Memory B cell (primary cell): Measurements from ENCODE around the gene SYT1.
A peak's percentile ranks its signal among the peaks of the same experiment; 100 is the strongest.
"Not testable (repeated sequence)": the region's sequence is repeated elsewhere in the genome, so short reads cannot be mapped to it uniquely, and the experiment has no call there.

ENCODE experiments used
- ATAC-seq: fragments of 150-1000 bp; cut with Tn5 transposase; 2 replicates; pipeline ENCODE4 v1.10.0; 2021; ENCODE audit warnings: low read depth, mild to moderate bottlenecking, moderate library complexity
- DNase-seq, 2 donors: peaks; one replicate each; pipeline ENCODE4 v3.0.0; 2022; ENCODE audit warnings: low spot score in 2 of 2
- H3K27ac Mint-ChIP-seq: one replicate; pipeline ENCODE4 v1.8.0; 2022; ENCODE audit warnings: mild to moderate bottlenecking, moderate library complexity, mixed read lengths
- H3K27me3 Mint-ChIP-seq: one replicate; pipeline ENCODE4 v1.8.0; 2022; ENCODE audit warnings: mixed read lengths
- H3K36me3 Mint-ChIP-seq: one replicate; pipeline ENCODE4 v1.8.0; 2022; ENCODE audit warnings: mild to moderate bottlenecking, mixed read lengths
- H3K4me1 Mint-ChIP-seq: one replicate; pipeline ENCODE4 v1.8.0; 2022; ENCODE audit warnings: mixed read lengths
- H3K4me3 Mint-ChIP-seq: one replicate; pipeline ENCODE4 v1.8.0; 2022; ENCODE audit warnings: mild to moderate bottlenecking, moderate library complexity, mixed read lengths
- H3K9me3 Mint-ChIP-seq: one replicate; pipeline ENCODE4 v1.8.0; 2022; ENCODE audit warnings: mixed read lengths

SYT1 gene

DNA sequence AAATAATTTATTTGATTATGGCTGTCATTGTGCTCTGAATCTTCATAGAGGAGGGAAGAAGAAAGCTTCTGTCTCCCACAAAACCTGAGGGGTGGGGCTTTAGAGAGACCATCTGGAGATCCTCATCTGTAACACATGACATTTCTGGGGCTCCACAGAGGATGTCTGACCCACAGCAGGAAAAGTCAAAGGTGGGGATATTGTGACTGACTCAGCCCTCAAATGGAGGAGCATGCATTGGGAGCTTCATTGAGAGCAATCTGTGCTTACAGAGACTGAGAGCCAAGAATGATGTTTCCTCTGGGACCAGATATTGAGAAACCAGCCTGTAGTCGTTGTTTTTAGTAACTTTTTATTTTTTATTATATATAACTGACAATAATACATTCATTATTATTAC is 158.7 kb downstream of the SYT1 start:
- Mint-ChIP-seq H3K36me3 (no peaks in the 10 kb centered on the region), H3K4me1 (no peaks in the 10 kb centered on the region), H3K9me3 (no peaks in the 10 kb centered on the region), H3K27ac (no peak overlapping the region), H3K27me3 (no peaks in the 10 kb centered on the region), H3K4me3 (no peak overlapping the region)
- DNase-seq = no peak
- ATAC-seq = no peak

DNA sequence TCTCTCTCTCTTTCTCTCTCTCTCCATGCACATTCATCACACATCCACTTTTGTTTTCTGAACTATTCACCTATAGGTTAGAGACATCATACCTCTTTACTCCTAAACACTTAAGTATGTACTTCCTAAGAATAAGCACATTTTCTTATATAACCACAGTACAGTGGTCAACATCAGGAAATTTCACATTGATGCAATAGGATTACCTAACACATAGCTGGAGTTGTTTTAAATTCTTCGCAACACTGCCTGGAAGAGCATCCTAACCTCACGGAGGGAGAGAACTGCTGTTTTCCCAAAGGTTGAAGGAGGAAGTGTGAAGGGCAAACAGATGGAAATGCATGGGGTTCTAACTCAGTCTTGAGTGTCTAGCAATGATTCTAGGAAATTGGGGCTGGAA is 159.2 kb downstream of the SYT1 start:
- DNase-seq (no peak), ATAC-seq (no peak)
- Mint-ChIP-seq H3K4me3 (no peak overlapping the region), H3K9me3 (no peaks in the 10 kb centered on the region), H3K4me1 (no peaks in the 10 kb centered on the region), H3K36me3 (no peaks in the 10 kb centered on the region), H3K27me3 (no peaks in the 10 kb centered on the region), H3K27ac (no peak overlapping the region)

DNA sequence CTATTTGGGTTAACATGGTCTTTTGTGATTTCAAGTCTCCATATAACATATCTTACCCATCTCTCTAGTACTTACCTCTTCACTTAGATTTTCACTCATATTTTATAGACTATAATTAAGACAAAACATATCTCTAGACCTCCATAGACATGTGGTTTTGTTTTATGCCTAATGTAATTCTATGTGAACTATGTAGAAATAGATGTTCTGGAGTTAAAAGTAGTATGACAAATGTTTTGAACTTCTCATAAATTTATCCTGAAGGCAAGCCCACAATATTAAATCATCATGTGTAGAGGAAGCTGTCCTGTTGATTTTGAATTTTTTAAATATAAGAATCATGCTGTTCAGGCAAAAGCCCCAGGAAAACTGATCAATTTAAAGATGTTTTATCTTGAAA is 169.2 kb downstream of the SYT1 start:
- H3K27me3 Mint-ChIP-seq = no peaks in the 10 kb centered on the region
- DNase-seq = no peak
- H3K9me3 Mint-ChIP-seq = no peaks in the 10 kb centered on the region
- no peak overlapping the region for H3K4me3 Mint-ChIP-seq
- H3K27ac Mint-ChIP-seq = no peak overlapping the region
- no peak for ATAC-seq
- H3K4me1 Mint-ChIP-seq = no peaks in the 10 kb centered on the region
- H3K36me3 Mint-ChIP-seq = no peaks in the 10 kb centered on the region

DNA sequence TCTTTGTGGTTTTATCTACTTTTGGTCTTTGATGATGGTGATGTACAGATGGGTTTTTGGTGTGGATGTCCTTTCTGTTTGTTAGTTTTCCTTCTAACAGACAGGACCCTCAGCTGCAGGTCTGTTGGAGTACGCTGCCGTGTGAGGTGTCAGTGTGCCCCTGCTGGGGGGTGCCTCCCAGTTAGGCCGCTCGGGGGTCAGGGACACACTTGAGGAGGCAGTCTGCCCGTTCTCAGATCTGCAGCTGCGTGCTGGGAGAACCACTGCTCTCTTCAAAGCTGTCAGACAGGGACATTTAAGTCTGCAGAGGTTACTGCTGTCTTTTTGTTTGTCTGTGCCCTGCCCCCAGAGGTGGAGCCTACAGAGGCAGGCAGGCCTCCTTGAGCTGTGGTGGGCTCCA is 180.2 kb downstream of the SYT1 start:
- ATAC-seq, H3K4me1 Mint-ChIP-seq, H3K4me3 Mint-ChIP-seq, H3K27ac Mint-ChIP-seq, DNase-seq, H3K9me3 Mint-ChIP-seq, H3K36me3 Mint-ChIP-seq, H3K27me3 Mint-ChIP-seq: not testable (repeated sequence)

DNA sequence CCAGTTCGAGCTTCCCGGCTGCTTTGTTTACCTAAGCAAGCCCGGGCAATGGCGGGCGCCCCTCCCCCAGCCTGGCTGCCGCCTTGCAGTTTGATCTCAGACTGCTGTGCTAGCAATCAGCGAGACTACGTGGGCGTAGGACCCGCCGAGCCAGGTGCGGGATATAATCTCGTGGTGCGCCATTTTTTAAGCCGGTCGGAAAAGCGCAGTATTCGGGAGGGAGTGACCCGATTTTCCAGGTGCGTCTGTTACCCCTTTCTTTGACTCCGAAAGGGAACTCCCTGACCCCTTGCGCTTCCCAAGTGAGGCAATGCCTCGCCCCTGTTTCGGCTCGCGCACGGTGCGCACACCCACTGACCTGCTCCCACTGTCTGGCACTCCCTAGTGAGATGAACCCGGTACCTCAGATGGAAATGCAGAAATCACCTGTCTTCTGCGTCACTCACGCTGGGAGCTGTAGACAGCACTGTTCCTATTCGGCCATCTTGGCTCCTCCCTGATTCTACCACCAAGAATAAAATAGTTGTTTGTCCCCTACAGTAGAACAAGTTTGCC is 180.7 kb downstream of the SYT1 start:
- not testable (repeated sequence) for H3K9me3 Mint-ChIP-seq, H3K36me3 Mint-ChIP-seq, DNase-seq, ATAC-seq, H3K27me3 Mint-ChIP-seq, H3K4me3 Mint-ChIP-seq, H3K27ac Mint-ChIP-seq, H3K4me1 Mint-ChIP-seq

DNA sequence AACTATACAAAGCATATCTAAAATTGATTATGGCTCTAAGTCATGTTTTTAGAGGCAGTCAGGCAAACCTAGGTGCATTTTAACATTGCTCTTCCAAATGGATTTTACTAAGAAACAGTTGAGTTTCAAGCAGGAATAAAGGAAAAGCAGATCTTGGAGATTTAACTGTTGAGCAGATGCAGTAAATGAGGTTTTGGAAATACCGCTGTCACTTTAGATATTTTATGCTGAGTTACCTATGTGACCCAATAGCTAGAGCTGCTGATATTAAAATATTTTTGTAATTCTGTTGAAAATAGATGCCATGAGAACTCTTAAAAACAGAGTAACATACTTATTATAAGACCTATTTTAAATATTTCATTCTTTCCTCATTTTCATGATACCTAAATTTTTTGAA is 181.4 kb downstream of the SYT1 start:
- H3K36me3 Mint-ChIP-seq = no peaks in the 10 kb centered on the region
- DNase-seq = no peak

DNA sequence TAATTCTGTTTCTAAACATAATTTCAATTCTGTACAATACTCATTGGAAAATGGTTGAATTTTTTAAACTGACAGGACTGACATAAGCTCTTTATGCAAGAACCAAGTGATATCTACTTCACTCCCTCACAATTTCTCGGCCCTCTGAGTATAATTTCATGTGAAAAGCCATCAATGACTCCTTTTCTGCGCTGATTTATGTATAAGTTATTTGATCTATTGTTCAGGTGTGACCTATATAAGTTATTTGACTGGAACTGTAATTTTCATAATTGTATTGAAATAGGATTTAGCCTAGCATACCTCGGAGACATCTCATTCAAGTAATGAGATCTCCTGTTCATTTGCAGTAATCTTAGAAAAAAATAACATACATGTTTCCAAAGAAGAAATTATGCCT is 184.4 kb downstream of the SYT1 start:
- no peak for DNase-seq
- Mint-ChIP-seq H3K9me3 (no peaks in the 10 kb centered on the region), H3K27me3 (no peaks in the 10 kb centered on the region), H3K36me3 (no peaks in the 10 kb centered on the region), H3K4me3 (no peak overlapping the region), H3K4me1 (no peaks in the 10 kb centered on the region), H3K27ac (no peak overlapping the region)
- no peak for ATAC-seq

More for the DNA sequence above, 181.4 kb downstream of the SYT1 start:
- H3K9me3 Mint-ChIP-seq = no peaks in the 10 kb centered on the region
- no peaks in the 10 kb centered on the region for H3K27me3 Mint-ChIP-seq
- H3K4me3 Mint-ChIP-seq = no peak overlapping the region
- no peak for ATAC-seq
- H3K27ac Mint-ChIP-seq = no peak overlapping the region
- H3K4me1 Mint-ChIP-seq = no peaks in the 10 kb centered on the region

DNA sequence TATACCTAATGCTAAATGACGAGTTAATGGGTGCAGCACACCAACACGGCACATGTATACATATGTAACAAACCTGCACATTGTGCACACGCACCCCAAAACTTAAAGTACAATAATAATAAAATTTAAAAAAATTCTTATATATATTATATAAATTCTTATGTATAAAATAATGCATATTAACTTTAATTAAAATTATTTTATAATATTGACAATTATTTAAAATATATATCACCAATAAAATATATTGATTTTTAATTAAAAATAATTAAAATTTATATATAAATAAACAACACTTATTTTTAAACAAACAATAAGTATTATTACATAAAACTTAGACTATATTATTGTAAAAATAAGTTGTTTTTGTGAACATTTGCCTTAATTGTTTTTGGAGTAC is 188.8 kb downstream of the SYT1 start:
- DNase-seq = no peak
- Mint-ChIP-seq H3K27ac (no peak overlapping the region), H3K27me3 (no peaks in the 10 kb centered on the region), H3K4me1 (no peaks in the 10 kb centered on the region), H3K9me3 (no peaks in the 10 kb centered on the region), H3K4me3 (no peak overlapping the region), H3K36me3 (no peaks in the 10 kb centered on the region)
- no peak for ATAC-seq

DNA sequence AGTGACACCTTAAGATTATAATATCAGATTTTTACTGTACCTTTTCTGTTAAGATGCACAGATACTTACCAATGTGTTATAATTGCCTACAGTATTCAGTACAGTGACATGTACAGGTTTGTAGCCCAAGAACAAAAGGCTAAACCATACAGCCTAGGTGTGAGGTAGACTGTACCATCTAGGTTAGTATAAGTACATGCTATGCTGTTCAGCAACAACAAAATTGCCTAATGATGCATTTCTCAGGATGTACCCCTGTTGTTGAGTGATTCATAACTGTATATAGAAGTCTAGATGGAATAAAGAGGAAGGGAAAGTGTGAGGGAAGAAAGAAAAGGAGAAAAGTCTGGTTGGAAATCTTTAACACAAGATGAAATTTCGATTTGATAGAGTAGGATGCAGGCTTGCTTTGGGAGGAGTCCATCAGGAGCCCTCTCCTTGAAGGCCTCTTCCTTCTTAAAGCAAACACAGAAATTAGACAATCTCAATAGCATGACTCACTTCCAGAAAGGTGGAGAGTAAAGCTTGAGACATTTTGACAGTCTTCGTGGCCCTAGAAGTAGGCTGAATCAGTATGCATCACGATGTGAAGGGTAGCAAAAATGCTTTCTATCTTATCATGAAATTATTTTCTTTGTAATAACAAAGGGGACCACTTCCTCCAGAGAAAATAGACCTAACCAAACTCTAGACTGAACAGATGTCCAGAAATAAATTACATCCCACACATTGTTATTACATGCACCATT is 191.5 kb downstream of the SYT1 start:
- Mint-ChIP-seq H3K9me3 (no peaks in the 10 kb centered on the region), H3K27ac (no peak overlapping the region), H3K4me3 (no peak overlapping the region), H3K27me3 (no peaks in the 10 kb centered on the region), H3K4me1 (no peaks in the 10 kb centered on the region), H3K36me3 (no peaks in the 10 kb centered on the region)
- no peak for ATAC-seq
- DNase-seq = no peak

DNA sequence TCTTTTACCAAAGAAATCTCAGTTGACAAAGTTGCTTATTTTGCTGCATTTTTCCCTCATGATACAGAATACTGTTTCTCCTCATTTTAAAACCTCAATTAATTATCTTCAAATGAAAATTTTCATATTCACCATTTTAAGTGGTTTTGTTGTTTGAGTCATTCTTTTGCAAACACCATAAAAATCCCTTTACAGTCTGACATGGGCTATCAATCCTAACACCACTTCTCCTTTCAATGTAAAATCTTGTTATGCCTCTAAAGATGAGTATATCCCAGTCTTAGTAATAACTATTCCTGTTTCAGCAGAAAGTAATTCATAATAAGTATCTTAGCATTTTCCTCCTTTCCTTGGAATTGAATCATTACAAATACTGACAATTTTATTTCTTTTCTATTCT is 192.2 kb downstream of the SYT1 start:
- H3K36me3 Mint-ChIP-seq = no peaks in the 10 kb centered on the region
- no peak for ATAC-seq
- no peaks in the 10 kb centered on the region for H3K9me3 Mint-ChIP-seq
- no peaks in the 10 kb centered on the region for H3K4me1 Mint-ChIP-seq
- H3K27ac Mint-ChIP-seq = no peak overlapping the region
- no peak overlapping the region for H3K4me3 Mint-ChIP-seq
- H3K27me3 Mint-ChIP-seq = no peaks in the 10 kb centered on the region
- no peak for DNase-seq

DNA sequence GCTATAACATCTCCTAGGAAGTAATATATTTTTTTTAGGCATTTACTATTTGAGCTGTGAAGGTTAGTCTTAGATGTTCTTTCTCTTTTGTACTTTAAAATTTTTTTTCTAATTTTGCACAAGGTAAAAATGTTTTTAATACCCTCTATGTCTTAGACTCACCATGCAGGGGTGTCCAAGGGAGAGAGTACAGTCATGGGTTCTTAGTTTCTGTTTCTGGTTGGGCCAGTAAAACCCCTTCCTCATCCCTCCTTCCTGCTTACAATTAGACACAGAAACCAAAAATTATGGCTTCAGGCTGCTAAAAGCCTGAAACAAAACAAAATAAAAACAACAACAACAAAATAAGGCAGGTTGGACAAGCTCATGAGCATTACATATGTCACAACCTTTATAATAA is 193.0 kb downstream of the SYT1 start:
- Mint-ChIP-seq H3K27ac (no peak overlapping the region), H3K4me1 (no peaks in the 10 kb centered on the region), H3K9me3 (no peaks in the 10 kb centered on the region), H3K36me3 (no peaks in the 10 kb centered on the region), H3K4me3 (no peak overlapping the region), H3K27me3 (no peaks in the 10 kb centered on the region)
- ATAC-seq (no peak), DNase-seq (no peak)

DNA sequence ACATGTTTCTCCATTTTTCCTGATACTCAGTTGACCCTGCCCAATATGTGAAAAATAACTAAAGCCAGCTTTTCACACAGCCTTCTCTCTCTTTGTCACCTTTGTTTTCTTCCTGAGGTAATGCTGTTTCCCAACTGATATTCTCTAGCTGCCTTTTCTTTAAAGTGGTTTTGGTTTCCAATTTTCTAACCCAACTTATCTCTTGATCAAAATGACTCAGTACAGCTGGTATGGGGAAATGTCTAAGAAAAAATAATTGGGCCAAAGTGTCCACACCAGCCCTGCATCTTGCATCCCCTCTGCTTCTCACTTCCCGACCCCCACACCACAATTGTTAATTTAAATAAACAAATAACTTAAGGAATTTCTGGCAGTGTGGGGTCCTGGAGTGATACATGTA is 193.8 kb downstream of the SYT1 start:
- DNase-seq (no peak), ATAC-seq (no peak)
- Mint-ChIP-seq H3K36me3 (no peaks in the 10 kb centered on the region), H3K4me3 (no peak overlapping the region), H3K27ac (peak overlapping the region; percentile 50), H3K4me1 (no peaks in the 10 kb centered on the region), H3K9me3 (no peaks in the 10 kb centered on the region), H3K27me3 (no peaks in the 10 kb centered on the region)

DNA sequence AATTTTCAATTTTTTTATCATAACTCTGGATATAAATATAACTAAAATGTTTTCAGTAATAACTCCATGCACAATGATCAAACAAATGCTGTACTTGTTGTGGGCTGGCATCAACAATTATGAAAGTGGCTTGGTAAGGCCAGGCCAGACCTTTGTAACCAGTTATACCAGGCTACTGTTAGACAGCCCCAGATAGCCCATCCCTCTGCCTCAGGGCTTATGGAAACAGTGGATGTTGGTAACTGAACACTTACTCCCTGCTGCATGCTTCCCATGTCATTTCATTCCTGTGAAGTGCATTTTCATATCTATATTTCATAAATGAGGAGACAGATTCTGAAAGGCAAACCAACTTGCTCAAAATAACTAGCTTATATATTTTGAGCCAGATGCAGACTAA is 195.0 kb downstream of the SYT1 start:
- no peaks in the 10 kb centered on the region for H3K36me3 Mint-ChIP-seq
- no peaks in the 10 kb centered on the region for H3K4me1 Mint-ChIP-seq
- no peaks in the 10 kb centered on the region for H3K9me3 Mint-ChIP-seq
- no peak for DNase-seq
- H3K27me3 Mint-ChIP-seq = no peaks in the 10 kb centered on the region
- ATAC-seq = no peak
- no peak overlapping the region for H3K4me3 Mint-ChIP-seq
- no peak overlapping the region for H3K27ac Mint-ChIP-seq

DNA sequence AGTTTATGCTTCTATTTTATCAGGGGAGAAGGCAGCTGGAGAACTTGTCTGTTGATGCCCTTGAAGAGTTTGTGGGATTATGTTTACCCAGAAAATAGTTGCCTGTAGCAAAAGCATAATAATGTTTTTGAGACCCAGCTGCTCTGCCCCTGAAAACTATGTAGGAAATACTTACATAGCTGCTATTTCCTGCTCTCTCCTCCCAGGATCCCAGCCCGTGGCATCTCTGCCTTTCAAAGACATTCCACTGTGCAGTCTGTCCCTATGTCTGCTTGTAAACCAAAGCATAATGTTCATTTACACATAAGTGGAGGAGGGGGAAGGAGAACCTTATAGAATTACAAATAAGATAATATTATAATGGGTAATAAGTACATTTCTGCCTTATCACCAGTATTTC is 198.7 kb downstream of the SYT1 start:
- Mint-ChIP-seq H3K4me3 (no peak overlapping the region), H3K4me1 (no peaks in the 10 kb centered on the region), H3K36me3 (no peaks in the 10 kb centered on the region), H3K27ac (no peak overlapping the region), H3K27me3 (no peaks in the 10 kb centered on the region), H3K9me3 (no peaks in the 10 kb centered on the region)
- ATAC-seq (no peak), DNase-seq (no peak)

DNA sequence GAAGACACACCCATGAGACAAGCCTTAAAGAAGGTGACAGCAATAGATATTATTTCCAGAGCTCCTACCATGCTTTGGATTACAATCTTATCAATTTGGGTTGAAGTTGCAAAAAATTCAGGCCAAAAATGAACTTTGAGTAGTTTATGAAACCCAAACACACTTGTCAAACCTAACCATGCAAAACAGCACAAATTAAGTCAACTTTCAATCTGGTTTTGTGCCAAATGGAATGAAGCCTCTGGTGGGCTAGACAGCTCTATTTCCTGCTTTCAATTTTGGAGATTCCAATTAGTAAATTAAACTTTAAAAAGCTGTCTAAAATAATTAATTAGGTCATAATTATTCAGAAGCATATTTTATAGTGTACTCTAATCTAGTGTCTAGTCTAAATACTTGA is 203.4 kb downstream of the SYT1 start:
- Mint-ChIP-seq H3K4me3 (no peak overlapping the region), H3K9me3 (no peaks in the 10 kb centered on the region), H3K27me3 (no peaks in the 10 kb centered on the region), H3K36me3 (no peaks in the 10 kb centered on the region), H3K4me1 (peaks cover 2% of the 10 kb centered on the region), H3K27ac (no peak overlapping the region)
- DNase-seq (no peak), ATAC-seq (no peak)
